HEK293 (cell line): ENCODE data around the gene CADM1.

ENCODE experiments used
- GLIS1 ChIP-seq: fragments of 450-650 bp; formaldehyde crosslinking; IDR thresholded peaks from 2 replicates; pipeline ENCODE4 v1.5.1; 2016; ENCODE audit warnings: missing biosample characterization, missing genetic modification characterization
- SP2 ChIP-seq: fragments of 450-650 bp; formaldehyde crosslinking; IDR thresholded peaks from 2 replicates; pipeline ENCODE4 v1.5.1; 2016; ENCODE audit warnings: missing biosample characterization, missing genetic modification characterization
- YY1 ChIP-seq: fragments of 450-650 bp; formaldehyde crosslinking; IDR thresholded peaks from 2 replicates; pipeline ENCODE4 v1.5.1; 2018; ENCODE audit warnings: missing biosample characterization, missing genetic modification characterization
- ZNF138 ChIP-seq: fragments of 450-650 bp; formaldehyde crosslinking; IDR thresholded peaks from 2 replicates; pipeline ENCODE4 v1.5.1; 2016; ENCODE audit warnings: missing biosample characterization, missing genetic modification characterization, borderline replicate concordance
- ZNF24 ChIP-seq: fragments of 450-650 bp; formaldehyde crosslinking; IDR thresholded peaks from 2 replicates; pipeline ENCODE4 v1.5.1; 2016; ENCODE audit warnings: missing biosample characterization, missing genetic modification characterization
- ZNF274 ChIP-seq, 2 experiments: fragments of 200-500 bp in 1 of 2; fragments of 450-650 bp in 1 of 2; sonication (Bioruptor generic) in 1 of 2; formaldehyde crosslinking in 1 of 2; IDR thresholded peaks; 2 replicates each; pipeline versions ENCODE4 v1.5.1 to v1.6.1; 2014 to 2016; ENCODE audit warnings: borderline replicate concordance in 1 of 2, inconsistent platforms in 1 of 2, low read length in 1 of 2, missing biosample characterization in 1 of 2, missing genetic modification characterization in 1 of 2
- ZNF324 ChIP-seq: fragments of 450-650 bp; formaldehyde crosslinking; IDR thresholded peaks from 2 replicates; pipeline ENCODE4 v1.5.1; 2016; ENCODE audit warnings: missing biosample characterization, missing genetic modification characterization
- ZNF747 ChIP-seq: fragments of 450-650 bp; formaldehyde crosslinking; IDR thresholded peaks from 2 replicates; pipeline ENCODE4 v1.5.1; 2016; ENCODE audit warnings: missing biosample characterization, missing genetic modification characterization
- TF ChIP-seq, protein P1 (sequence below): fragments of 450-650 bp; formaldehyde crosslinking; IDR thresholded peaks from 2 replicates; pipeline ENCODE4 v1.5.1; 2016; ENCODE audit warnings: missing biosample characterization, missing genetic modification characterization
- TF ChIP-seq, protein P2 (sequence below): IDR thresholded peaks from 2 replicates; pipeline ENCODE4 v1.6.1; 2011; ENCODE audit warnings: mild to moderate bottlenecking, low read depth, low read length, borderline replicate concordance
- TF ChIP-seq, protein P3 (sequence below): fragments of 450-650 bp; formaldehyde crosslinking; IDR thresholded peaks from 2 replicates; pipeline ENCODE4 v1.5.1; 2017; ENCODE audit warnings: missing biosample characterization, mild to moderate bottlenecking, missing genetic modification characterization, moderate library complexity

DNA sequence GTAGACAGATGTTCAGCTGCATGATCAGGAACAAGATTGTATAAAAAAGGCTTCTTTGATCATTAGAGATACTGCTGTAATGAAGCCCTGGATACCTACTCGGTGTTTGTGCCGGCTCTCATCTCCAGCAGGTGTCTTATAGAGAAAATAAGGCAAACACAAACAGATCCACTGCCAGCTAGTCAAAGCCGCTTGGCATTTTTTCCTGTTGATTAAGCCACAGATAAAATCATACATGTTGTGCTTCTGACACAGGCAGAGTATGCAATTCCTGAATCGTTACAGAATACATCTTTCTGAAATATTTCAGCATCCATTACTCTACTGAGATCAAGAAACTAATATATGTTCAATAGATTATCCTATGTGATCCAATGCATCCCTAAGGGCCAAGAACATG is 206.9 kb downstream of the CADM1 start:
- TF ChIP-seq ZNF24 (tag by site-specific recombination): no peak
- TF ChIP-seq, protein P1, sequence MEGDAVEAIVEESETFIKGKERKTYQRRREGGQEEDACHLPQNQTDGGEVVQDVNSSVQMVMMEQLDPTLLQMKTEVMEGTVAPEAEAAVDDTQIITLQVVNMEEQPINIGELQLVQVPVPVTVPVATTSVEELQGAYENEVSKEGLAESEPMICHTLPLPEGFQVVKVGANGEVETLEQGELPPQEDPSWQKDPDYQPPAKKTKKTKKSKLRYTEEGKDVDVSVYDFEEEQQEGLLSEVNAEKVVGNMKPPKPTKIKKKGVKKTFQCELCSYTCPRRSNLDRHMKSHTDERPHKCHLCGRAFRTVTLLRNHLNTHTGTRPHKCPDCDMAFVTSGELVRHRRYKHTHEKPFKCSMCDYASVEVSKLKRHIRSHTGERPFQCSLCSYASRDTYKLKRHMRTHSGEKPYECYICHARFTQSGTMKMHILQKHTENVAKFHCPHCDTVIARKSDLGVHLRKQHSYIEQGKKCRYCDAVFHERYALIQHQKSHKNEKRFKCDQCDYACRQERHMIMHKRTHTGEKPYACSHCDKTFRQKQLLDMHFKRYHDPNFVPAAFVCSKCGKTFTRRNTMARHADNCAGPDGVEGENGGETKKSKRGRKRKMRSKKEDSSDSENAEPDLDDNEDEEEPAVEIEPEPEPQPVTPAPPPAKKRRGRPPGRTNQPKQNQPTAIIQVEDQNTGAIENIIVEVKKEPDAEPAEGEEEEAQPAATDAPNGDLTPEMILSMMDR (tag by site-specific recombination): no peak
- no peak for TF ChIP-seq GLIS1 (tag by site-specific recombination)
- no peak for TF ChIP-seq ZNF324 (tag by site-specific recombination)
- no peak for TF ChIP-seq ZNF138
- TF ChIP-seq SP2 (tag by site-specific recombination): no peak
- TF ChIP-seq, protein P2, sequence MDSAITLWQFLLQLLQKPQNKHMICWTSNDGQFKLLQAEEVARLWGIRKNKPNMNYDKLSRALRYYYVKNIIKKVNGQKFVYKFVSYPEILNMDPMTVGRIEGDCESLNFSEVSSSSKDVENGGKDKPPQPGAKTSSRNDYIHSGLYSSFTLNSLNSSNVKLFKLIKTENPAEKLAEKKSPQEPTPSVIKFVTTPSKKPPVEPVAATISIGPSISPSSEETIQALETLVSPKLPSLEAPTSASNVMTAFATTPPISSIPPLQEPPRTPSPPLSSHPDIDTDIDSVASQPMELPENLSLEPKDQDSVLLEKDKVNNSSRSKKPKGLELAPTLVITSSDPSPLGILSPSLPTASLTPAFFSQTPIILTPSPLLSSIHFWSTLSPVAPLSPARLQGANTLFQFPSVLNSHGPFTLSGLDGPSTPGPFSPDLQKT: no peak
- no peak for TF ChIP-seq YY1 (tag by site-specific recombination)
- TF ChIP-seq ZNF274 (IDR thresholded peaks at IDR 0.05; ENCODE audit: low read length): no peak
- no peak for TF ChIP-seq ZNF274 (tag by site-specific recombination; IDR thresholded peaks at IDR 0.05; ENCODE audit: borderline replicate concordance)
- no peak for TF ChIP-seq ZNF747 (tag by site-specific recombination)
- TF ChIP-seq, protein P3, sequence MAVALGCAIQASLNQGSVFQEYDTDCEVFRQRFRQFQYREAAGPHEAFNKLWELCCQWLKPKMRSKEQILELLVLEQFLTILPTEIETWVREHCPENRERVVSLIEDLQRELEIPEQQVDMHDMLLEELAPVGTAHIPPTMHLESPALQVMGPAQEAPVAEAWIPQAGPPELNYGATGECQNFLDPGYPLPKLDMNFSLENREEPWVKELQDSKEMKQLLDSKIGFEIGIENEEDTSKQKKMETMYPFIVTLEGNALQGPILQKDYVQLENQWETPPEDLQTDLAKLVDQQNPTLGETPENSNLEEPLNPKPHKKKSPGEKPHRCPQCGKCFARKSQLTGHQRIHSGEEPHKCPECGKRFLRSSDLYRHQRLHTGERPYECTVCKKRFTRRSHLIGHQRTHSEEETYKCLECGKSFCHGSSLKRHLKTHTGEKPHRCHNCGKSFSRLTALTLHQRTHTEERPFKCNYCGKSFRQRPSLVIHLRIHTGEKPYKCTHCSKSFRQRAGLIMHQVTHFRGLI (tag by site-specific recombination): no peak
